B cell (primary cell): ENCODE results near the gene USP53.

Experiments used
- EZH2 ChIP-seq: IDR thresholded peaks from 2 replicates; pipeline ENCODE4 v1.6.1; 2012; ENCODE audit warnings: borderline replicate concordance, low read depth, mild to moderate bottlenecking, moderate library complexity, low read length; ENCODE audit not compliant: insufficient read depth, poor library complexity, severe bottlenecking
- TF ChIP-seq, protein P1 (sequence below): fragments of 200-600 bp; IDR thresholded peaks from one replicate; pipeline ENCODE4 v1.8.0; 2022; ENCODE audit warnings: antibody characterized with exemption, mild to moderate bottlenecking

DNA sequence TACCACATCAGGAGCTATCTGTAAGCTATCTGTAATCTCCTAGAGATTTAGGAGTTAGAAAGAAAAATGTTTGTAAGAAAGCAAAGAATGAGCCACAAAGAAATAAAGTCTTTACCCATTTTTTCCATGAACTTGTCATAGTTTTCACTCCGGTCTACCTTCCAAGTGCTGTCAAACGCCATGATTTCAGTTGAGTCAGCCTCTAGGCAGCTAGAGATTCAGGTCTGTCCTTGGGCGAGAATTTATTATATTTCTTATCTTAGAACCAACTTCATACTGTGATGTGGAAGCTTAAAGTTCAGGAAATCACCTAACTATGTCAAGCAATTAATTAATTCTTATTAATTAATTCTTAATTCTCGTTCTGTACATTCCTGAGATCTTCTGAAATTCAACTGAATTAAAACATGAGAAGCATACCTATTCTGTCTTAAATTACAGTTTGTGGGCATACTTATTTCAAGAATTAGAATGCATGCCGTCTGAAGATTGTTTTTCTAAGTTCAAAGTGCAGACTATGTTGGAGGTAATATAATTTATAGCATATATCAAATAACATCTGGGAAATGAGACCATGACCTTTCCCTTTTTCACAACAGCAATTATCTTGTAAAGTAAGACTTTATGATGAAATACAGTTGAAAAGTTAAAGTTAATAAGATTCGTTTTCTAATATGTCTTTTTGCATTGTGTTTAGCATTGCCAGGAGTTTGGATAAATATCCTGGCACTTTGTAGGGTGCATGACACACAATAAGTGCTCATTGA is 109.6 kb downstream of the USP53 start, which contains the start of gene FABP2:
- TF ChIP-seq, protein P1, sequence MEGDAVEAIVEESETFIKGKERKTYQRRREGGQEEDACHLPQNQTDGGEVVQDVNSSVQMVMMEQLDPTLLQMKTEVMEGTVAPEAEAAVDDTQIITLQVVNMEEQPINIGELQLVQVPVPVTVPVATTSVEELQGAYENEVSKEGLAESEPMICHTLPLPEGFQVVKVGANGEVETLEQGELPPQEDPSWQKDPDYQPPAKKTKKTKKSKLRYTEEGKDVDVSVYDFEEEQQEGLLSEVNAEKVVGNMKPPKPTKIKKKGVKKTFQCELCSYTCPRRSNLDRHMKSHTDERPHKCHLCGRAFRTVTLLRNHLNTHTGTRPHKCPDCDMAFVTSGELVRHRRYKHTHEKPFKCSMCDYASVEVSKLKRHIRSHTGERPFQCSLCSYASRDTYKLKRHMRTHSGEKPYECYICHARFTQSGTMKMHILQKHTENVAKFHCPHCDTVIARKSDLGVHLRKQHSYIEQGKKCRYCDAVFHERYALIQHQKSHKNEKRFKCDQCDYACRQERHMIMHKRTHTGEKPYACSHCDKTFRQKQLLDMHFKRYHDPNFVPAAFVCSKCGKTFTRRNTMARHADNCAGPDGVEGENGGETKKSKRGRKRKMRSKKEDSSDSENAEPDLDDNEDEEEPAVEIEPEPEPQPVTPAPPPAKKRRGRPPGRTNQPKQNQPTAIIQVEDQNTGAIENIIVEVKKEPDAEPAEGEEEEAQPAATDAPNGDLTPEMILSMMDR, result no peak
- TF ChIP-seq EZH2, result no peak
